ENCODE results near the gene SERPINC1. TPM values are rescaled to one million over a fixed set of nuclear protein-coding genes. Genes with fewer than 3 reads are reported as not detected.
A peak's percentile ranks its signal among the peaks of the same experiment; 100 is the strongest.

SERPINC1 gene
- total and polyA plus RNA-seq, 9 of the 15 experiments (the other 6 are each of a cell fraction or from before 2014, with no cell fraction given), result 0.07 to 1.2 (median 0.50) TPM

- TF ChIP-seq NR2C2 (CRISPR knock-in tag; IDR thresholded peaks at IDR 0.05) (peak; percentile 91), NR2C2 (tag; IDR thresholded peaks at IDR 0.05) (peak; percentile 100), FOXA1 (IDR thresholded peaks at IDR 0.05; ENCODE audit: borderline replicate concordance) (no peak), NFIC (IDR thresholded peaks at IDR 0.05) (peak; percentile 65), RNF2 (IDR thresholded peaks at IDR 0.05) (peak; percentile 82), SMARCA5 (IDR thresholded peaks at IDR 0.05) (0 out of 2 replicates have a peak, but pooled peaks have one; percentile 50), FOXP1 (CRISPR knock-in tag; IDR thresholded peaks at IDR 0.05) (peak; percentile 88), SAP30 (IDR thresholded peaks at IDR 0.05; ENCODE audit: borderline replicate concordance, insufficient read depth, low read depth, low read length, poor library complexity, severe bottlenecking) (peak; percentile 70), CREB3 (tag; conservative IDR thresholded peaks at IDR 0.05; ENCODE audit: low read depth) (no peak), CGGBP1 (CRISPR knock-in tag; IDR thresholded peaks at IDR 0.05) (0 out of 2 replicates have a peak, but pooled peaks have one; percentile 4), NRF1 (conservative IDR thresholded peaks at IDR 0.05 in 1 of 2, IDR thresholded peaks at IDR 0.05 in 1 of 2) (peak in 1 of 2 experiments; percentile 36; a peak in 2 of 4 replicates), NR4A1 (CRISPR knock-in tag; IDR thresholded peaks at IDR 0.05) (no peak), NR4A1 (tag; IDR thresholded peaks at IDR 0.05) (no peak), POLR2H (tag; IDR thresholded peaks at IDR 0.05; ENCODE audit: low read depth) (no peak), LARP7 (IDR thresholded peaks at IDR 0.05) (0 out of 2 replicates have a peak, but pooled peaks have one; percentile 38), MYNN (IDR thresholded peaks at IDR 0.05) (no peak), MYNN (CRISPR knock-in tag; IDR thresholded peaks at IDR 0.05) (no peak), PKNOX1 (IDR thresholded peaks at IDR 0.05) (peak; percentile 7; the same call in 1 of the 2 replicates), ZNF740 (CRISPR knock-in tag; IDR thresholded peaks at IDR 0.05) (peak; percentile 82; the same call in 1 of the 2 replicates), ZNF740 (tag; IDR thresholded peaks at IDR 0.05) (peak in 1 of 2 experiments; percentile 93; a peak in 2 of 4 replicates), ZBTB43 (CRISPR knock-in tag; IDR thresholded peaks at IDR 0.05) (no peak), MEF2D (tag; conservative IDR thresholded peaks at IDR 0.05; ENCODE audit: low read depth) (0 out of 2 replicates have a peak, but pooled peaks have one; percentile 7), CHD4 (IDR thresholded peaks at IDR 0.05; ENCODE audit: insufficient read depth, insufficient replicate concordance, low read depth, low read length, poor library complexity, severe bottlenecking) (peak; percentile 60), CTBP1 (IDR thresholded peaks at IDR 0.05; ENCODE audit: borderline replicate concordance) (peak; percentile 97), HDAC2 (IDR thresholded peaks at IDR 0.05) (peak; percentile 63)
These were observed 48.7 kb downstream of the SERPINC1 start, which contains the start of gene ZBTB37 (continued) for GRCh38 chr1:173868266-173869020.

Data from K562 (cell line).